DMS53 (cell line): ENCODE data around the gene MPPED2.

ENCODE experiments used
- DNase-seq: peaks from one replicate; lab custom pipeline; 2025; lab: John Stamatoyannopoulos, UW

MPPED2 gene

DNA sequence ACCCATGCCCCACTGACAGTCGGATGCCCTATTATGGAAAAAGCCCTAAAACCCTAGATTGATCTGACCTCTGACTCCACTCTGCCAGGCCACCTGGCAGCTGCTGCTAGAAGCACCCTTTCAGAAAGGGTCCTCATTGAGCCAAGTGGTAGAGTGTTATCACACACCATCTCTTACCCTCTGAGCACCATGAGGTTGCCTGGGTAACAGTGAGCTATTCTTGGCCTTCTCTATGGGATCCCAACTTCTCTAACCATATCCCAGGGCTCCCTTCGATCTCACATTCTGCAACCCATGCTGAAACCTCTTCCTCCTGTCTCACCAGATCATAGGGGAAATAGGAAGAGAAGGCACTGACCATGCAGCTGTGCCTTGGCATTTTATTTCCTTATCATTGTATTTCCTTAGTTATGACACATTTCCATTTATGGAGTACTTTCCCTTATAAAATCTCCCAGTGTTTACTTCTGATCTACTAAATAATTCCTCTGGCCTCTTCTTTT is 52.7 kb downstream of the MPPED2 start:
- no peak for DNase-seq

DNA sequence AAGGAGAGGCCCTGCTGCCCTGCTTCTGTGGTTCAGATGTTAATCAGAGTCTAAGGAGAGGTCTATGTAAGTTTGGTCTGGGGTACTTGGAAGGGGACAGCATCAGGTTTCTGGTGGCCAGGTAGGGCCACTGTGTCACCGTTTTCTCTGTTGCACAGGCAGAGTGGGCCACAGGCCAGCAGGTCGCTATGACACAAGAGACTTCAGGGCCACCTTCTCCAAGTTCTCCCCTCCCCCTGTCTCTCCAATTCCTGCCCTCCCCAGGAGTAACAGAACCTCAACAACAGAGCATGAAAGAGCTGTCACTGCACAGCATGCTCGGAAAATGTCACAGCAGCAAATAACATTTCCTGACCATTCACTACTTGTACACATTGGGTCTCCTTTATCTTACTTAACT is 58.6 kb downstream of the MPPED2 start:
- no peak for DNase-seq

DNA sequence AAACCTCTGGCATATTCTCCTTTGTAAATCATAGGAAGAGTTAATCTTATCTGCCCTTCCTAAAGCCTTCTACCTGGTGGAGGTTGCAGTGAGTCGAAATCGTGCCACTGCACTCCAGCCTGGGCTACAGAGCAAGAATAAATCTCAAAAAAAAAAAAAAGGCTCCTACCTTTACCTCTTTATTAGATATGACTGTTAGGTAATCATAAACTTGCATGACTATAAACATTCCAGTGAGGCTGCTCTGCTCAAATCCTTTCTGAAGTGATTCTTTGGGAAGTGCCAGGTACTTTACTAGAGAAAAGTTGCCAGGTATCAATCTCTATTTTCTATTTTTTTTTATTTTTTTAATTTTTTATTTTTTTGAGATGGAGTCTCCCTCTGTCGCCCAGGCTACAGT is 59.6 kb downstream of the MPPED2 start:
- DNase-seq: no peak

DNA sequence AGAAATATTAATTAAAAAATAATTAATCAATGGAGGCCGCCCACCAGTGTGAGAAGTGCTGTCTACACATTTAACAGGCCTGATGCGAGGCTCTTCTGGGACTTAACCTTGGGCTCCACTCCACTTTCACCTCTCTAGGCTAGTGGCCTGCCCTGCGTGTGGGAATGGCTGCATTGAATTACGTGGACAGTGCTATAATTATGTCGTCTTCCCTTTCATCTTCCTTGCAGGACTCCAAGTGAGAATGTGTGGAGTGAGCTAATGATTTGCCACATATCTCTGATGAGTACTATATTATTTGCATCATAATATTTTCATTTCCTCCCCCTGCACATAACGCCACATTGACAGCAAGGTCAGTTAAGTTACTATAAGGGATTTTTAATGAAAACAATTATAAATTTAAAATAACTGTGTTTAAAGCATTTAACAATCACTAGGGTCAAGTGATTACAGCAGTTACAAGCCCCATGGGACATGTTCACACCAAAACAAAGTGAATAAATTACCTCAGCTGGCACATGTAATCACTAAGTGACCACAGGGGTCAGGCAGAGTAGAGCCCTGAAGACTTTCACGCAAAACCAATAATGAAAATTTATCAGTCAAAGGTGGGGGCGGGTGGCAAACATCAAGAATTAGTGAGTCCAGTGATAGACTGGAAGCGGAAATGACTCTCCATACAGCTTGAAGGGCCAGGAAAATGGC is 63.5 kb downstream of the MPPED2 start:
- DNase-seq: no peak

DNA sequence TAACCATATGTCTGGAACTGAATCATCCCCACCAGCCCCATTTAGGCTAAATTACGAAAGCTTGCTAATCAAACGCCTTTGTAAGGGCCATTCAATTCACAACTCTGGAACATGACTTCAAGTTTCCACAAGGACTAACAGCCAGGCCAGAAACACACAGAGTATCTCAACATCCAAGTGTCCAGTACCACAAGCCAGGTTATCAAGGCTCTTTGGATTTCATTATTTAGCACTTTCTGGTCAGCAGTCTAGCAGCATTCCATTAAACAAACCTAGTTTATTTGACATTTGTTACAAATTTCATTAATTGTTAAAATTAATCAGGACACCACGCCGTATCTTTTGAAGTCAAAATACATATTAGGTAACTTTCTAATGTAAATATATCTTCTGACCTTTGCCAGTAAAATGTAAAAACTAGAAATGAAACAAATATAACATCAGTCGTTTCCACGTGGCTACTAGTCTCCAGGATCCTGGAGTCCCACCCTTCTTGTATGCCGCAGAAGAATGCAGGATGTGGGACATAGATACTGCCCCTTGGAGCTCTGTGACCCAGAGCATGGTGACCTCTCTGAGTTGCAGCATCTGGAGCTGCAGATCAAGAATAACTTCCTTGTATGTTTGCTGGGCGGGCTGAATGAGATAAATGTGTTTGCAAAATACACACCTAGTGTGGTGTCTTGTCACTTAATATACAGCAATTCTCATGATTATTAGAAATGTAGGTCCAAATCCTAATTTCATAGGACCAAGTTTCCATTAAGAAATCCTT is 64.7 kb downstream of the MPPED2 start:
- no peak for DNase-seq

DNA sequence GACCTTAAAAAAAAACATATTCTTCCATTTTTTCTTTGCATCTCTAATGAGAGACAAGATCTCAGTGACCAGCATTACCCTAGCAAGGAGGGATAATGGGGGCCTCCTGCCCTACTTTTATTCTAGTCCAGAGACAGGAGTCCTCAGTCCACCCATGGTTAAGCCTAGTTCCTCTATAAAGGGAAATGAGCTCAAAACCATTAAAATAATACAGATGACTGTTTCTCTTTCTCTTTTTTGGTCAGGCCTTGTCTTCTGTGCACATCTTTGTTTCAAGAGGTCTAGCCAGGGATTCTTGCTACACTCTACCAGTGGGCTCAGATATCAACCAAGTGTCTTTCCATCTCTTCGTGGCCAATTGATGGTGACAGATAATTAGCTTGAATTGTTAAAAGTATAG is 73.1 kb downstream of the MPPED2 start:
- DNase-seq: no peak

DNA sequence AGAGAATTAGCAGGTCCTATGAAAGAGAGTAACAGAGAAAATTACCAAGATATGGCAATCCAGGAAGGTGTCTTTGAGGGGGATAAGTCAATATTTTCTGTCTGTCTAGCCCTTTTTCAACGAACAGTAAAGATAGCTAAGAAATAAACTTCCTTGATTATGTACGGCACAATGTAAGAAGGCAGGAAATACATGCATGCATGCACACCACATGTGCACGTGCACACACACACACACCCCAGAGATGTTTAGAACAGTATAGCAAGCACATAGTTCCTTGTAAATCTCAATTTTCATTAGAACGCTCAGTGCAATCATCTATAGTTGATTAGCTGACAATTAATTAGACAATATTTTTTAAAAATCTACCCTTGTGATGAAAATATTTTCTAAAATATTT is 74.7 kb downstream of the MPPED2 start:
- no peak for DNase-seq

DNA sequence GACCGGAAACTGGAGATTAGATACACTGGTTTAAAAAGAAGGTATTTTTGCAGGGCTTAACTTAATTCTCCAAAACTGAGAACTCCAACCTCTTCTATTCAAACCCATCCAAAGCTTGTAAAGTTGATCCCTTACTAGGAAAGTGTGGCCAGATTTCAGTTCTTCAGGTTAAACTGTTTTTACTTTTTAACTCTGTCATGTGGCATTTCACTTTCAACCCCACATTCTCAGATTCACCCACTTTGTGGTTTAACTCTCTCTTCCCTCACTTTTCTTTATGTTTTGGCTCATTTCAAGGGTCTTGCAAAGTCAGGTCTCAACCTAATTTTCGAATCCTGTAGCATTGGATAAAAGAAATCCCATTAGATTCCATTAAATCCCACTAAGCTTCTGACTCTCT is 75.4 kb downstream of the MPPED2 start:
- DNase-seq: no peak

DNA sequence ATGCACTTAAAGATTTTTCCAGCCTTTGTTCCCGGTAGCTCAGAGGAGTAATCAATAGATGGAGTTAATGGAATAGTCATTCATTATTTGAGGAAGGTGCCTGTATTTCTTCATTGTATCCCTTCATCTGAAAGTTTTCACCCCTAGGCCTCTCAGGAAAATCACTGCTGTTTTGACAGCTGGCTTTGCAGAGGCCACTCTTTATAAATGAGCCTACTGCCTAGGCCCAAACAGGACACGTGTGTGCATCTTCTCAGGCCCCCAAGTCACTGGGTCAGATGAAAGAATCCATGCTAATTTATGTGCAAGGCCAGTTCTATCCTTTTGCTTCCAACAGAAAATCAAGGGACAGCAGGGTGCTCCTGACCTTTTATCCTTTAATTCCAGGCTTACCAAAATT is 76.8 kb downstream of the MPPED2 start:
- DNase-seq: no peak

DNA sequence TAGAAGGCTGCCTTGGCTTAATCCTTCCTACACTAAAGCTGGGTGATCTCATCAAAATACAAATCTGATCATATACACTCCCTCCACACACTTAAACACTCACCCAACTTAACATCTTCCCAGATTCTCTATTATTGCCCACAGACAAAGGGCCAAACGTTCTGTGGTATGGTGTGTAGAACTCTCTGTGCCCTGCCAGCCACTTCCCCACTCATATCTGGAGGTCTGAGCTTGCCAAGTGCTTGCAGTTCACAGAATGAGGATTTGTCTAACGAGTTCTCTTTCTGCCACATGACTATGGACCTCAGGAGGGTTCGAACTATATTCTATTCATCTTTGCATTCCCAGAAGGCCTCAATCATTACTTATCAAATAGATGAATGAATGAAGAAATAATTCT is 77.6 kb downstream of the MPPED2 start:
- no peak for DNase-seq

DNA sequence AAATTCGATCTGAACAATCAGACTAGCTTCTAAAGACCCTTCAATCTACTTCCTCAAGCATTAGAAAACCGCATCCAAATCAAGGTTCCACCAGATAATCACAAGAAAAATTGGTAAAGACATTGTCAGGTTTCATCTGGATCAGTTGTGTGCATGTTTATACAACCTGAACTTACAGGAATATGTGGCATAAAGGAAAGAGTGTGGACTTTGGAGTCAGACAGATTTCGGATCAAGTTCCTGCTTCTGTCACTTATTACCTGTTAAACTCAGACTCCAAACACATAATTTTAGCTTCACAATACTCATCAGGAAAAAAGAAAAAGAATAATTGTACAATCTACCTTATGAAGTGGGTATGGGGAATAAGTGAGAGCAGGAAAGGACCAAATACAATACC is 80.5 kb downstream of the MPPED2 start:
- DNase-seq: no peak

DNA sequence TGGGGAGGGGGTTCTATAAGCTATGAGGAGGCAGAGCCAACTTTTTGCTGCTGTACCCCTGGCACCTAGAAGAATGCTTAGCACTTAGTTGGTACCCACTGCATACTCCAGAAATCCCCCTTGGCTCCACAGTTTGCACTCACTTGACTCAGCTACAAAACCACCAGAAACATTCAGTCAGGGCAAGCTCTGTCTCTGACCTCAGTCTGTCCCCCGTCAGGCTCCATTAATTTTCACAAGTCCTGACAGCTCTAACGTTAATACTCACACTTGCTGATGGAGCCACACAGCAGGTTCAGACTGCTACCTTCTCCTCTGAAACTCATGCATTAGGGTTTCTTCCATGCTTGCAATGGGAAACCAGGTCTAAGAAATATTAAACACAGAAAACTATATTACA is 81.7 kb downstream of the MPPED2 start:
- no peak for DNase-seq

DNA sequence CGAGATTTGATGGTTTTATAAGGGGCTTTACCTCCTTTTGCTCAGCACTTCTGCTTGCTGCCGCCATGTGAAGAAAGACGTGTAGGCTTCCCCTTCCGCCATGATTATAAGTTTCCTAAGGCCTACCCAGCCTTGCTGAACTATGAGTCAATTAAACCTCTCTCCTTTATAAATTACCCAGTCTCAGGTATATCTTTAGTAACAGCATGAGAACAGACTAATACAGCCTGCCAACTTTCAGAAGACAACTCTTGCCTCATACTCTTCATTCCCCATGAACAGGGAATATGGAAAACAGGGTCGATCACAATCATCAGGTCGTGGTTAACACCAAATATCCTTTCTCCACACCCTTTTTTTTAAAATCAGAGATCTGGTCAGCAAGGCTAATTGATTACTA is 83.0 kb downstream of the MPPED2 start:
- no peak for DNase-seq

DNA sequence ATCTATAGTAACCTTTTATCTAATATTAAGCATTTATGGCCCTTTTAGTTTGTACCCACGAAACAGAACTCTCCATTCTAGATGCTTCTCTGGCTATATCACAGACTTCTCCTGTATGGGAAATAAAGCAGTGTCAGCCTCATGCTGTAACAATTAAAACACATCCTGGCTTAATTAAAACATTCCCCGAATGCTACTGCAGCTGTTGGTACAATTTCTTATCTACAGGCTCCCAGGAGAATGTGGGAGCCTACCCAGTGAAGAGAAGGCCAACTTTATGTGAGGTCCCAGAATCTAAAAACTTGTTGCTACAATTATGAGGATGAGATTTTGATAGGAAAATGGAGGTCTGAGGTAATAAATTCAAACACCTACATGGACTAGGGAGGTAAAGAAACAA is 83.8 kb downstream of the MPPED2 start:
- no peak for DNase-seq

DNA sequence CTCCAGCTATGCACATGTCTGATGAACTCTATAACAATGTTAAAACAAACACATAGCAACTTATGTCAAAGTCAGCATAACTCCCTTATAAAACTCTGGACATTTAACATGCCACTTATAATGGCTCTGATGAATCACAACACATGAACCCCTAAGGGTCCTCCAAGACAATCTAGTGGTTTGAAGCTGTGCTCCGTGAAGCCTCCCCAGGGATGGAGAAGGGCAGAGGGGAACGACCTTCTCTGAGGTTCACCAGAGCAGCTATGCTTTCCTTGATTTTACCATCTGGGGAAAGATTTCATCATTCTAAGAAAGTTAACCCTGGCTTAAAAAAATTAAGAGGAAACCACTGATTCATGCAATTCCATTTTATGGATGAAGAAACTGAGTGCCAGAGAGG is 84.4 kb downstream of the MPPED2 start:
- no peak for DNase-seq

DNA sequence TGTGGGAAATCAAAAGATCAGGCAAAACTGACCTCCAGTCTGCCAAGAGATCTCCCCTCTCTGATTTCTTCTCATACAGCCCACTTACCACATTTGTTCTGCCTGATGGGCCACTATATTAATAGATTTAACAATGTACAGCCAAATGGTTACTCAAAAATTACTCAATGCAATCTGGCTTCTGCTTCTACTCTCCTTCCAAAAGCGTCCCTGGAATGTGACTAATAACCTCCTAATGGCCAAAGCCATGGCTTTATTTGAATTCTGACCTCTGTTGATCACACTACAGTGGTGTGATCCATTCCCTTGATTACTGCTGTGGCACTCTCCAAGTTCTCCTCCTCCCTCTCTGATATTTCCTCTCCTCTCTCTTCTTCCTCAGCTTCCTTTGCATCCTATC is 86.2 kb downstream of the MPPED2 start:
- DNase-seq: no peak

DNA sequence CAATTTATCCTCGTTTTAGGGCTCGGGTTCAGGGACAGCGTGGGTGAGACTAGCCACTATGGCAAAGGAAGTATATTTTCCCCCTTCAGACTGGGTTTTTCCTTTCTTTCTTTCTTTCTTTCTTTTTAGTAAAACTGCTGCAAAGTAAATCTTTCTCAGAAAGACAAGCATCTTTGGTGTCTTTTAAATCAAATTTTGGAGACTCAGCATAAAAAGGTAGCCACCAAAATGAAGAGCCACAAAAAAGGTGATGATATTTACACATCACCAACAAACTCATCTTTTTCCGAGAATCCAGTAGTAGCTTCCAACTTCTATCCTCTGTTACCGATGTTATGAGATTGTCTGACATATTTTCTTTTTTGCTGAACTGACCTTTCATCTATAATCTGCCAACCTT is 88.6 kb downstream of the MPPED2 start:
- DNase-seq: no peak

DNA sequence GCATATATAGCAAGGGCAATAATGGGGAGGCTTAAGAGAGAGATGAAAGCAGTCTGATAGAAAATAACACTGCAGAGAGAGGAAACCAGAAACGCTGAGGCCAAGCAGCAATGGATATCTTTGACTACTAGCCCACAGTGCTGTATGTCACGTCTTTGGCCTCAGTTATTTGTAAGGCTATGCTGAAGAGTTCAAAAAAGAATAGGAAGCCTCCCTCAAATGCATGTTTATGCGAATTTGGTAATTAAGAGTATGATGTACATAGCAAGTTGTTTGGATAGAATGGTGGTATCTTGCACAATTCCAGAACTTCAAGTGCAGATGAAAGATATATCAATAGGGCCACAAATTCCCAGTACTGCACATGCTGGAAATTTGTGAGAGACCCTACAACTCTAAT is 89.2 kb downstream of the MPPED2 start:
- DNase-seq: no peak

DNA sequence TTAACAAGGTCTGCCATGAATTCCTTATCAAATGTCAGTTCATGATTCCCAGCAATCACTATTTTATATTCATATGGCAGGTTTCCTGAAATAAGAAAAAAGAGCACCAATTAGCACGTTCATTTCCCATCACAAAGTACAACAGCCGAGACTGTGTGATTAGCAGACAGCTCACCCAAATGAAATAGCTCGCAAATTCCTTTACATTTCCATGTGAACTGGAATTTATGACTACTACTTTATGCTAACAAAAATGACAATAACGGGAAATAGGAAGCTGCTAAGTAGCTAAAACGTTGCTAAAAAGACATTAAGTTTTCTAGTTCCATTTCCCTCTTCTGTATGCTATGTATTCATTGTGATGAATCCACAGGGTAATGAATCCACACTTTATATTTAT is 90.7 kb downstream of the MPPED2 start:
- no peak for DNase-seq

DNA sequence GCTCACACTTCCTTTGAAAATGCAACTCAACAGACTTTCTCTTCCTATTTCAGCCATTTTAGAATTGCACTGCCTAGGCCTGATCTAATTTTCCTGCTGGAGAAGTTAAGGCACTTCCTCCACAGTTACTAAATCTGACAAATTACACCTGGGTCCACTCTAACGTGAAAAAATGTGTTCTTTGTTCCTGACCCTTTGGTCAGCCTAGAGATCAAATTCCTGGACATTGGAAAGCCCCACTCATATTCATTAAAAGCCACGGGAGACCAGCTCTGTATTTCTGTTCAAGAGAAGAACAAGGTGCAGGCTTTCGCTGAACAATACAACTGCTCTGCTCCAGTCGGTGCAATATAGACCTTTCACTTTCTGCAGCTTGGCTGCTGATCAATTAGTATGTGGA is 96.6 kb downstream of the MPPED2 start:
- DNase-seq: no peak

DNA sequence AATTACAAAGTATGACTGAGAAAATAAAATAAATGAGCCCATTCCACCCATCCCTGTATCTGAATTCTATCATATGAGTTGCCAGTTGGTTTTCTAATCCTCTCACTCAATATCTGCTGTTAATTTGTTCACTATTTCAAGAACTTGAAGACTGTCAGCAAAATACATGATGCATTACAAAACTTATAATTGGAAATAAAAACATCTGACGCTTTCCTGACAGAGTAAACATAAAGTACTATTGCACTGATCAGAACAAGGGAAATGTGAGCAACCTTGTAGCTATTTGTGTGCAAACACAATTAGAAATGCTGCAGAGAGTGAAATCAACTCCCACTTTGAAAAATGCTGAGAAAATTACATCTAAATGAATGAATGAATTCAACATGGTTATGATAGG is 97.1 kb downstream of the MPPED2 start:
- DNase-seq: no peak

DNA sequence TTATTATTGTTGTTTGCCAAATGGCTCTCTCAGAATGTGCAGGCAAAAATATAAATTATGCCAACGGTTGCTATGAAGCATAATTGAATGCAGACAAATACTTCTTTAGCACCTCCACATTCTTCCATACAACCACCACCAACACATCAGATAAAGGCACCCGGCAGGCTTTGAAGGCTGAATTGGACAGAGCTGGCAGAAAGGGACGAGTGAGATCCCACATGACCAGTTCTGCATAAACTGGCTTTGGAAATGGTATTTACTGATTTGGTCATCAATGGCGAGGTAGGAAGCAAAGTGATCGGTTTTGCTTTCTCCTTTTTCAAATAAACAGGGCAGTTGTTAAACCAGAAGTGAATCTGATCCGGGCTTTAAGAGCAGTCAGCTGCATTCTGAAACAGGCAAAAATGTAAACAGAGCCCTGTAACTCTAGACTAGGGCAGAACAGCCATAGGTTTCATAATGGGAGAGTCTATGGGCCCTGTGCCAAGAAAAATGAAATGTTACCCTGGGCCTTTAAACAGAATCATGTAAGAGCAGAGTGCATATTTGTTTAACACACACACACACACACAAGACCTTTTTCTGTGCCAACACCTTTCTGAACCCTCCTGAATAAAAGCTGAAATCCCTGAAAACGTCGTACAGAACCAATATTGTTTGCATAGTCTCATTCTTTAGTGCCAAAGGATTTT is 97.7 kb downstream of the MPPED2 start:
- DNase-seq: peak; percentile 93
